ENCODE measurements around the gene ZSCAN22. TPM values are rescaled to one million over a fixed set of nuclear protein-coding genes. Genes with fewer than 3 reads are reported as not detected.

The ZSCAN22 gene
- total RNA-seq, 1 experiment from 2014 or later, result 4.6 TPM

- H2AFZ ChIP-seq (ENCODE audit: low read depth, low read length, poor library complexity, severe bottlenecking), result no peak overlapping the region
- H3K27ac ChIP-seq (ENCODE audit: low read depth, low read length), result no peak overlapping the region
- H3K9me3 ChIP-seq (ENCODE audit: control insufficient read depth in 1 of 2, insufficient read depth in 1 of 2, low read depth in 1 of 2, low read length in 2 of 2), result peaks cover 0 to 4% of the 10 kb centered on the region in 2 experiments; a peak in 1 of 4 replicates
- H3K4me2 ChIP-seq (ENCODE audit: low read length), result no peak overlapping the region
- H3K36me3 ChIP-seq (ENCODE audit: control insufficient read depth in 1 of 2, insufficient read depth in 2 of 2, low read length in 2 of 2), result peaks cover 0 to 21% of the 10 kb centered on the region in 2 experiments; a peak in 1 of 4 replicates
- H3K9me2 ChIP-seq (ENCODE audit: insufficient read depth), result no peaks in the 10 kb centered on the region
- ATAC-seq (no peak), DNase-seq (ENCODE audit: low read depth, low spot score) (no peak)
- no peaks in the 10 kb centered on the region for H4K20me1 ChIP-seq (ENCODE audit: insufficient read depth)
- BruUV-seq (replicated peaks), result no TSS peak
- TF ChIP-seq FOSL1 (IDR thresholded peaks at IDR 0.05; ENCODE audit: low read depth) (no peak), CTCF (IDR thresholded peaks at IDR 0.05 in 2 of 3, conservative IDR thresholded peaks at IDR 0.05 in 1 of 3; ENCODE audit: borderline replicate concordance in 1 of 3, insufficient read depth in 1 of 3, low read depth in 2 of 3, low read length in 2 of 3) (no peak), EZH2 (IDR thresholded peaks at IDR 0.05) (no peak), ELF1 (IDR thresholded peaks at IDR 0.05; ENCODE audit: borderline replicate concordance, low read depth) (no peak), CBX3 (IDR thresholded peaks at IDR 0.05; ENCODE audit: low read depth) (no peak), SRF (IDR thresholded peaks at IDR 0.05; ENCODE audit: low read depth) (no peak), EGR1 (IDR thresholded peaks at IDR 0.05; ENCODE audit: low read depth) (no peak), MAX (IDR thresholded peaks at IDR 0.05) (no peak), RAD21 (IDR thresholded peaks at IDR 0.05; ENCODE audit: low read depth) (no peak)
- TF ChIP-seq, protein P1, sequence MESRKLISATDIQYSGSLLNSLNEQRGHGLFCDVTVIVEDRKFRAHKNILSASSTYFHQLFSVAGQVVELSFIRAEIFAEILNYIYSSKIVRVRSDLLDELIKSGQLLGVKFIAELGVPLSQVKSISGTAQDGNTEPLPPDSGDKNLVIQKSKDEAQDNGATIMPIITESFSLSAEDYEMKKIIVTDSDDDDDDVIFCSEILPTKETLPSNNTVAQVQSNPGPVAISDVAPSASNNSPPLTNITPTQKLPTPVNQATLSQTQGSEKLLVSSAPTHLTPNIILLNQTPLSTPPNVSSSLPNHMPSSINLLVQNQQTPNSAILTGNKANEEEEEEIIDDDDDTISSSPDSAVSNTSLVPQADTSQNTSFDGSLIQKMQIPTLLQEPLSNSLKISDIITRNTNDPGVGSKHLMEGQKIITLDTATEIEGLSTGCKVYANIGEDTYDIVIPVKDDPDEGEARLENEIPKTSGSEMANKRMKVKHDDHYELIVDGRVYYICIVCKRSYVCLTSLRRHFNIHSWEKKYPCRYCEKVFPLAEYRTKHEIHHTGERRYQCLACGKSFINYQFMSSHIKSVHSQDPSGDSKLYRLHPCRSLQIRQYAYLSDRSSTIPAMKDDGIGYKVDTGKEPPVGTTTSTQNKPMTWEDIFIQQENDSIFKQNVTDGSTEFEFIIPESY (IDR thresholded peaks at IDR 0.05; ENCODE audit: extremely low read depth, insufficient replicate concordance, low read length), result no peak
- TF ChIP-seq, protein P2, sequence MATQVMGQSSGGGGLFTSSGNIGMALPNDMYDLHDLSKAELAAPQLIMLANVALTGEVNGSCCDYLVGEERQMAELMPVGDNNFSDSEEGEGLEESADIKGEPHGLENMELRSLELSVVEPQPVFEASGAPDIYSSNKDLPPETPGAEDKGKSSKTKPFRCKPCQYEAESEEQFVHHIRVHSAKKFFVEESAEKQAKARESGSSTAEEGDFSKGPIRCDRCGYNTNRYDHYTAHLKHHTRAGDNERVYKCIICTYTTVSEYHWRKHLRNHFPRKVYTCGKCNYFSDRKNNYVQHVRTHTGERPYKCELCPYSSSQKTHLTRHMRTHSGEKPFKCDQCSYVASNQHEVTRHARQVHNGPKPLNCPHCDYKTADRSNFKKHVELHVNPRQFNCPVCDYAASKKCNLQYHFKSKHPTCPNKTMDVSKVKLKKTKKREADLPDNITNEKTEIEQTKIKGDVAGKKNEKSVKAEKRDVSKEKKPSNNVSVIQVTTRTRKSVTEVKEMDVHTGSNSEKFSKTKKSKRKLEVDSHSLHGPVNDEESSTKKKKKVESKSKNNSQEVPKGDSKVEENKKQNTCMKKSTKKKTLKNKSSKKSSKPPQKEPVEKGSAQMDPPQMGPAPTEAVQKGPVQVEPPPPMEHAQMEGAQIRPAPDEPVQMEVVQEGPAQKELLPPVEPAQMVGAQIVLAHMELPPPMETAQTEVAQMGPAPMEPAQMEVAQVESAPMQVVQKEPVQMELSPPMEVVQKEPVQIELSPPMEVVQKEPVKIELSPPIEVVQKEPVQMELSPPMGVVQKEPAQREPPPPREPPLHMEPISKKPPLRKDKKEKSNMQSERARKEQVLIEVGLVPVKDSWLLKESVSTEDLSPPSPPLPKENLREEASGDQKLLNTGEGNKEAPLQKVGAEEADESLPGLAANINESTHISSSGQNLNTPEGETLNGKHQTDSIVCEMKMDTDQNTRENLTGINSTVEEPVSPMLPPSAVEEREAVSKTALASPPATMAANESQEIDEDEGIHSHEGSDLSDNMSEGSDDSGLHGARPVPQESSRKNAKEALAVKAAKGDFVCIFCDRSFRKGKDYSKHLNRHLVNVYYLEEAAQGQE (IDR thresholded peaks at IDR 0.05; ENCODE audit: low read depth), result no peak
- H3K9ac ChIP-seq (ENCODE audit: low read length), result no peak overlapping the region
- H3K27me3 ChIP-seq (ENCODE audit: insufficient read depth, low read length), result no peaks in the 10 kb centered on the region
- no peak overlapping the region for H3K4me3 ChIP-seq (replicated peaks in 1 of 2; ENCODE audit: low read depth in 1 of 2, low read length in 2 of 2)
- POLR2A ChIA-PET, result no interaction called here
- RAD21 ChIA-PET (ENCODE audit: low non-redundant PET in 1 of 2, low total read pairs in 2 of 2, uncharacterized antibody in 2 of 2, unreplicated experiment in 2 of 2), result no interaction called here
- CTCF ChIA-PET, result no interaction called here
- peaks cover 0 to 1% of the 10 kb centered on the region in 2 experiments; a peak in 1 of 4 replicates for H3K4me1 ChIP-seq (ENCODE audit: control insufficient read depth in 1 of 2, insufficient read depth in 2 of 2, low read length in 2 of 2)
- intact Hi-C loops (cut with micrococcal nuclease), result no loop called here
- H3K79me2 ChIP-seq (ENCODE audit: insufficient read depth, low read length), result no peaks in the 10 kb centered on the region
These were observed 8.8 kb downstream of the ZSCAN22 start for GRCh38 chr19:58335630-58336029.
